Mucosa of stomach (tissue), 1 donor: ENCODE data around the gene KAZN.

Experiments
- H3K27me3 ChIP-seq: one replicate; pipeline ENCODE4 v1.7.0; 2013; ENCODE audit warnings: mild to moderate bottlenecking, low read length; ENCODE audit not compliant: control insufficient read depth, insufficient read depth
- H3K36me3 ChIP-seq: one replicate; pipeline ENCODE4 v1.7.0; 2013; ENCODE audit warnings: low read length; ENCODE audit not compliant: control insufficient read depth, insufficient read depth
- H3K4me1 ChIP-seq: one replicate; pipeline ENCODE4 v1.7.0; 2013; ENCODE audit warnings: mild to moderate bottlenecking, low read length; ENCODE audit not compliant: control insufficient read depth, insufficient read depth
- H3K4me3 ChIP-seq: one replicate; pipeline ENCODE4 v1.7.0; 2013; ENCODE audit warnings: low read length
- H3K9ac ChIP-seq: one replicate; pipeline ENCODE4 v1.7.0; 2013; ENCODE audit warnings: mild to moderate bottlenecking, low read length, moderate library complexity
- H3K9me3 ChIP-seq: one replicate; pipeline ENCODE4 v1.7.0; 2013; ENCODE audit warnings: mild to moderate bottlenecking, low read length, moderate library complexity; ENCODE audit not compliant: control insufficient read depth
- donor health status: Pancreatic carcinoma.

KAZN gene

GRCh38 chr1:14857436-14858195, 259.1 kb downstream of the KAZN start:
- Histone ChIP-seq H3K4me1 (peaks cover 5% of the 10 kb centered on the region), H3K36me3 (no peaks in the 10 kb centered on the region), H3K9me3 (no peaks in the 10 kb centered on the region), H3K27me3 (no peaks in the 10 kb centered on the region), H3K9ac (no peak overlapping the region), H3K4me3 (no peak overlapping the region)

GRCh38 chr1:14862114-14862771, 263.8 kb downstream of the KAZN start:
- Histone ChIP-seq H3K9ac (no peak overlapping the region), H3K27me3 (no peaks in the 10 kb centered on the region), H3K4me3 (no peak overlapping the region)

GRCh38 chr1:14865106-14865505, 266.6 kb downstream of the KAZN start:
- Histone ChIP-seq H3K27me3 (no peaks in the 10 kb centered on the region), H3K9me3 (no peaks in the 10 kb centered on the region), H3K9ac (no peak overlapping the region), H3K4me3 (no peak overlapping the region), H3K36me3 (no peaks in the 10 kb centered on the region), H3K4me1 (no peaks in the 10 kb centered on the region)

More at GRCh38 chr1:14862114-14862771, 263.8 kb downstream of the KAZN start:
- no peaks in the 10 kb centered on the region for H3K36me3 ChIP-seq
- H3K9me3 ChIP-seq: no peaks in the 10 kb centered on the region
- H3K4me1 ChIP-seq: no peaks in the 10 kb centered on the region

GRCh38 chr1:14866911-14867612, 268.6 kb downstream of the KAZN start:
- Histone ChIP-seq H3K4me1 (no peaks in the 10 kb centered on the region), H3K9ac (no peak overlapping the region), H3K4me3 (no peak overlapping the region), H3K36me3 (no peaks in the 10 kb centered on the region), H3K27me3 (no peaks in the 10 kb centered on the region), H3K9me3 (no peaks in the 10 kb centered on the region)

GRCh38 chr1:14869187-14869586, 270.7 kb downstream of the KAZN start:
- H3K9ac ChIP-seq: no peak overlapping the region
- no peaks in the 10 kb centered on the region for H3K27me3 ChIP-seq
- no peaks in the 10 kb centered on the region for H3K4me1 ChIP-seq
- H3K4me3 ChIP-seq: no peak overlapping the region
- H3K9me3 ChIP-seq: no peaks in the 10 kb centered on the region
- no peaks in the 10 kb centered on the region for H3K36me3 ChIP-seq

GRCh38 chr1:14871218-14871970, 272.9 kb downstream of the KAZN start:
- peaks cover 8% of the 10 kb centered on the region for H3K4me1 ChIP-seq
- no peaks in the 10 kb centered on the region for H3K27me3 ChIP-seq
- H3K4me3 ChIP-seq: no peak overlapping the region
- no peak overlapping the region for H3K9ac ChIP-seq
- H3K9me3 ChIP-seq: no peaks in the 10 kb centered on the region
- H3K36me3 ChIP-seq: no peaks in the 10 kb centered on the region

- Histone ChIP-seq H3K9ac (no peak overlapping the region), H3K4me1 (peaks cover 11% of the 10 kb centered on the region), H3K4me3 (no peak overlapping the region), H3K27me3 (no peaks in the 10 kb centered on the region), H3K36me3 (no peaks in the 10 kb centered on the region), H3K9me3 (no peaks in the 10 kb centered on the region)
Observed at GRCh38 chr1:14872762-14873161, 274.3 kb downstream of the KAZN start.

- no peak overlapping the region for H3K9ac ChIP-seq
- H3K4me1 ChIP-seq: peaks cover 20% of the 10 kb centered on the region
- H3K9me3 ChIP-seq: no peaks in the 10 kb centered on the region
- H3K36me3 ChIP-seq: no peaks in the 10 kb centered on the region
- H3K4me3 ChIP-seq: no peak overlapping the region
- H3K27me3 ChIP-seq: no peaks in the 10 kb centered on the region
Observed at GRCh38 chr1:14873677-14874076, 275.2 kb downstream of the KAZN start.

- no peaks in the 10 kb centered on the region for H3K27me3 ChIP-seq
- no peaks in the 10 kb centered on the region for H3K9me3 ChIP-seq
- peaks cover 38% of the 10 kb centered on the region for H3K4me1 ChIP-seq
- H3K9ac ChIP-seq: no peak overlapping the region
- H3K36me3 ChIP-seq: no peaks in the 10 kb centered on the region
- H3K4me3 ChIP-seq: no peak overlapping the region
Observed at GRCh38 chr1:14875524-14876509, 277.3 kb downstream of the KAZN start.

- H3K27me3 ChIP-seq: no peaks in the 10 kb centered on the region
- H3K36me3 ChIP-seq: no peaks in the 10 kb centered on the region
- no peak overlapping the region for H3K4me3 ChIP-seq
- no peak overlapping the region for H3K9ac ChIP-seq
- H3K9me3 ChIP-seq: no peaks in the 10 kb centered on the region
- H3K4me1 ChIP-seq: peaks cover 47% of the 10 kb centered on the region
Observed at GRCh38 chr1:14876747-14877146, 278.3 kb downstream of the KAZN start.

- Histone ChIP-seq H3K9me3 (no peaks in the 10 kb centered on the region), H3K36me3 (no peaks in the 10 kb centered on the region), H3K4me3 (no peak overlapping the region), H3K27me3 (no peaks in the 10 kb centered on the region), H3K4me1 (peaks cover 52% of the 10 kb centered on the region), H3K9ac (no peak overlapping the region)
Observed at GRCh38 chr1:14877224-14877623, 278.7 kb downstream of the KAZN start.
